Right forelimb (tissue), 1 donor: Measurements from ENCODE around the gene SLC25A19.

Source experiments
- DNase-seq: peaks from one replicate; pipeline ENCODE4 v3.0.0-alpha.2; 2018

The SLC25A19 gene

DNA sequence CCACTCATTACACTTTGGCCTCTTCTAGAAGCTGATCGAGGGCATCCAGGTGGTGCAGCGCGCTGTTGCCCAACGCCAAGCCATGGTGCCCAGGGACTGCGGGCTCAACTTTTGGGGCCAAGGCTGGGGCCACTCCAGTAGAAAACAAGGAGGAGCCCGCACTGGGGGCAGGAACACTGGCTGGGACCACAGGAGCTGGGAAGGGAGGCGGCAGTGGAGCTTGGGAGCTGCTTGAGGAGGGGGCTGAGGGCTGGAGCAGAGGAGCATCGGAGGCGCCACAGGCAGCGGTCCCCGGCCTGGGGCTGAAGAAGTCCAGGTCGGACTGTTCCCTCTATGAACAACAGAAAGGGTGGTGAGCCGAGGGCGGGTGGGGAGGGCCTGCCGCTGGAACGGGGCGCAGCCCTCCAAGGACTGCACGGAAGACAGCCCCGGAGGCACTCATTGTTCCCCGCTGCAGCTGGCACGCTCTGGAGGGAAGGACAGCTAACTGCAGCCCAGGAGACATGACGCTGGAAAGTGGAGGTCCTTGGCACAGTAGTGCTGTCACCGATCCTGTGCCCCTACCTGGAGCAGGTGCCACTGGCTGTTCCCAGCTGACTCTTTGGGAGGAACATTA, 49.3 kb downstream of the SLC25A19 start:
- no peak for DNase-seq

DNA sequence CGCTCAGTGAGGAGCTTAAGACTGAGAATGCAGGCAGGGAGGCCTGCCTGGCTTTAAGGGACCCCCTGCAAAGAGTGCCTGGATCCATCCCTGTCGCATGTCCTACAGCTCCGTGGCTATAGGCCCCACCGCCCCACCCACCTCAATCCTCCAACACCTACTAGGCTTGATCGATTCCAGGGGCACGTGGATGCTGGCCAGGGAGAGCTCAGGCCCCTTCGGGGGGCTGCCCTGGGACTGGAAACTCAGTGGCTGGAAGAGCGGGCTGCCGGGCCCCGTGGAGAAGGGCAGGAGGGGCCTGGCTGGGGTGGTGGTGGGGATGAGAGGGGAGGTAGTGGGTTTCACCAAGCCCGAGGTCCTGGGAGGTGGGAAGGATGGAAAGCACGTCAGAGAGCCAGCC, 50.0 kb downstream of the SLC25A19 start:
- no peak for DNase-seq

DNA sequence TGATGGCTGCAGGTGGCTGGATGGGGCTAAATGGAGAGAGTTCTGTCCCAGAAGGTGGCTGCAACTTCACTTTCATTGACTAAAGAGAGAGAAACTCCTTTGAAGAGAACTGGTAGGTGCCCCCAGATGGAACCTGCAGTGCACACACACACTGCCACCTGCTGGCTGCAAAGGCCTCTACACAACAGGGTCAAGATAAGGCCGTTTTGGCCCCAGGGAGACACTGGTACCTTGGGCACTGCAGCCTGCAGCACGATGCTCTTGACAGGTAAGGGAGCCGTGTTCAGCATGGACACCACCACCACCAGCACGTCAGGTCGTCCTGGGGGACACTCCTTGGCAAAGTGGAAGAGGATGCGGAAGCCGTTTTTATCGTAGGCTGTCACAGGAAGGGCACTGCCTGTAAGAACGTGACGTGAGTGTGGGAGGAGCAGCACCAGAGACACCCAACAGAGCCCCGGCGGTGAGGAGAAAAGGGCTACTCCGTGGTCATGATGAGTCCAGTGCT, 50.5 kb downstream of the SLC25A19 start:
- DNase-seq = peak; percentile 53

DNA sequence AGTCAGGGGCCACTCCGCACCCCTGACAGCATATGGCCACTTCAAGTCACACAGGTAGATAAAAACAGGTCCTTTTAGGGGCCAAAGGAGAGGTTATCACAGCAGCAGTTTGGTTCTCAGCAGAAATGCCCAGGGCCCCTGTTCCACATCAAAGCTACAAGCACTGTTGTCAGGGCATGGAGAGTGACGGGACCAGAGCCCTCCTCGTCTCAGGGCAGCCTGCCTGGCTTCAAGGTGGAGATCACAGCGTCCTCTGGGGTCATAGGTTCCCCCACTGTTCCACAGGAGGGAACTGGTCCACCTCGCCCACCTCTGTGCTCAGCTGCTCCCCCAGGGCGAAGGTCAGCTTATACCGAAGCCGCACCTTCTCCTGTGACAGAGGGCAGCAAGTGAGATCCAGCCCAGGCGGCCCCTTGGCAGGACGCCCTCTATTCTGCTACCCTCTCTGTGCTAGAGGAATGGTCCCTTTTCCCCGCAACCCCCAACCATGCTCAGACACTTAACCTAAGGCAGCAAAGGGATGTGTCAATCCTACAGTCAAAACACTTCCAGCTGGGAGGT, 51.1 kb downstream of the SLC25A19 start:
- DNase-seq = no peak

DNA sequence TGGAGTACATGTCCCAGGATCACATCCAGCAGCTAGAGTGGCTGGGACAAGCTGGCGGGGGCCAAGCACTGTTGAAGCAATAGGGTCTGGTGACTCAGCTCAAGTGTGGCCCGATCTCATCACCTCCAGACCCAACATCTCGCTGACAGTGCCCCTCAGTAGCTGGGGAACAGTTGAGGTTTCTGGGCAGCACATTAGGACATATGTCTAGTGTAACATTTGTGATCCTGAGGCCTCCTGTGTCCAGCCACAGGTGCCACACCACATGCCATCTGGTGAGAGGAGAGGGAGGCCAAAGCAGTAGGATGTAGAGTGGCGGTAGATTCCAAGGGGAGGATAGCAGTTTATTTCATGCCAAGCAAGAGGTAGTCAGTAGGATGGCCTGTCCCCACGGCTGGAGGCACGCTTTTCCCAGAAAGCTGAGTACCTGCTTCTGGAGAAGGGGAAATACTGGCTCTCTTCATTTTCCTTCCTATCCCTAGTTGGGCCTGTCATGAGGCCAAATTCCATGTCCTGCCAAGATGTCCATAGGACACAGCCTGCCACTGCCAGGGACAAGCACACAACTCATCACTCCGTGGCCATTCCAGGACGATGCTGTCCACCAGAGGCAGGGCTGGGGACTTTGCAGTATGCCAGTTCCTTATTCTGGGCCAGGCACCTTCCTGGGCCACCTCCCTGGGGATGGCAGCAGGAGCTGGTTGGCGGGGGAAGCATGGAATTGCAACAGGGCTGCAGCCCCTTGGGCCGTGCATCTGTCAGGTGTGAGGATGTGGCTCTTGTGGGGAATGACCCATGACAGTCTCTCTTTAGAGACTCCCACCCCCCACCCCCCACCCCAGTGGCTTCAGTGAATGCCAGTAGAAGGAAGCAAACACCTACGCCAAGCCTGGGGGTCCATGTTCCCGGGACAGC, 51.9 kb downstream of the SLC25A19 start:
- no peak for DNase-seq

DNA sequence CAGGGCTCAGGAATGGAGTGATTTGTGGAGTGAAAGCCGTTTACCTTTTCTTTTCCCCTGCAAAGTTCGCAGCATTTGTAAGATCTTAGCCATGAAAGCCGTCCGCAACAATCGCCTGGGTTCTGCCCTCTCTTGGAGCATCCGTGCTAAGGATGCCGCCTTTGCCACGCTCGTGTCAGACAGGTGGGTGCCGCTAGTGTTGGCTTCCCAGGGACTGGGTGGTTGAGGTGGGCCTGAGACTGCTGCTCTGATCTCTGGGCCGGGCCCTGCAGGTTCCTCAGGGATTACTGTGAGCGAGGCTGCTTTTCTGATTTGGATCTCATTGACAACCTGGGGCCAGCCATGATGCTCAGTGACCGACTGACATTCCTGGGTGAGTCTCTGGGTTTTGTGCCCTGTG, 56.4 kb downstream of the SLC25A19 start:
- DNase-seq = no peak

DNA sequence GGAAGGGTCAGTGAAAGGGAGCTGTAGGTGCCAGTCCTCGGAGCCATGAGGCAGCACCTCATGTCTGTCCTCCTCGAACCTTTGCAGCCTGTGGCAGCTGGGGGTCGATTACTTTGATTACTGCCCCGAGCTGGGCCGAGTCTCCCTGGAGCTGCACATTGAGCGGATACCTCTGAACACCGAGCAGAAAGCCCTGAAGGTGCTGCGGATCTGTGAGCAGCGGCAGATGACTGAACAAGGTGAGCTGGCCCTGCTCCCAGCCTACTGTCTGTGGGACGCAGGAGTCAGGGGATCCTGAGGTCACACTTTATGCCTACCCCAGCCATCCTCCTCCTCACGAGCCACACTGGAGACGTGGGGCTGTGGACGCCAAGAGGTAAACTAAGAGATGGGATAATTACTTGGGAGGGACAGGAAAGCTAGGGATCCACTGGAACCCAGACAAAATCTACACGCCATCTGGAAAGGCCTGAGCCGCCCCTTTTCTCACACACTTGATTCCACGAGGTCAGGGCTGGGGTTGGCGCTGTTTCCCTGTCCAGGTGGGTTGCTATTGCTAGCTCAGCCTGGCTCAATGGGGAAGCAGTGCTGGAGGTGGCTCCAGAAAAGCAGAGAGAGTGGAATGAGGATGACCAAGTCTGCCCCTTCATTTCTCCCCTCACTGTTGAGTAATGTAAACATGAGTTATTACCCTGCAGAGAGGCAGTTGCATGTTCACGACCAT, 57.3 kb downstream of the SLC25A19 start:
- no peak for DNase-seq

DNA sequence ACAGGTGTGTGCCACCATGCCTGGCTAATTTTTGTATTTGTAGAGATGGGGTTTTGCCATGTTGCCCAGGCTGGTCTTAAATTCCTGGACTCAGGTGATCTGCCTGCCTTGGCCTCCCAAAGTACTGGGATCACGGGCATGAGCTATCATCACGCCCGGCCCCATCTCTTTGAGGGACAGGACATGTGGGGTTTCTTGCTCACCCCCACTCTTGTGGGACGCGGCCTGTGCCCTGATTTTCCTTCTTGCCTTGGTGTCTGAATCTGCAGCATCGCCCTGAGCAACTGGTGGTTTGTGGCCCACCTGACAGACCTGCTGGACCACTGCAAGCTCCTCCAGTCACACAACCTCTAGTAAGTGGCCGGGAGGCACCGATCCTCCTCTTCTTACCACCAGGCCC, 58.2 kb downstream of the SLC25A19 start:
- DNase-seq = no peak

DNA sequence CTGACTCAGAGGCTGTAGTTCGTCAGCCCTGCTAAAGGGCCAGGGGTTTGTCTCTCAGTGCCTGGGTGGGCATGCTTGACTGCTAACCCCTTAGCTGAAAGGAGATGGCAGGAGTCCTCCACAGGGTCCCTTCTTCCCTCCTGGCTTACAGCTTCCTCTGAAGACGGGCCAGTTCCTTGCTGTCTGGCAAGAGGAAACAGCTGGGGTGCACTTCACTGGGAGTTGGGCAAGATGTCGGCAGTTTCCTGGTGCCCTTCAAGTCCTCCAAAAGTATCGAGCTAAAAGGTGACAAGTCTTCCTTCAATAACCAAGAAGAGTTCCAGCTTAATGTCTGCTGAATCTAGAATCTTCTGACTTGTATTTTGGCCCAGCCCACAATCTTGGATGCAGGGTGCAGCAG, 60.4 kb downstream of the SLC25A19 start:
- no peak for DNase-seq

DNA sequence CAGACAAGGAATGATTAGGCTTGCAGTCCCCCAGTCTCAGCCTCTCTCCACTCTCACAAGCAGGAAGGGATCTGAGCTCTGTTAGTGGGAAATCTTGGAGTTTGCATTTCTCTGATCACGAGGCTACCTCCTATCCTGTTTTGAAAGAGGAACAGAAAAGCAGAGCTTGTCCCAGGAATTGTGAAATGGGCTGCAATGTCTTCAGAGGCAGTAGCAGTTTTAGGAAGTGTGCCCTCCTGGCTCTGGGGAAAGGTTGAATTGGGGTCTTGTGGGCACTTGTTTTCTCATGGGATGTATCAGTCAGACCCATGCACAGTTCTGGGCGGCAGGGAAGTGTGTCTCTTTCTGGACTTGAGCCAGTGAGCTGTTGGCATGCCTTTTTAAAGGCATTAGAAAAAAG, 60.9 kb downstream of the SLC25A19 start:
- DNase-seq = no peak

DNA sequence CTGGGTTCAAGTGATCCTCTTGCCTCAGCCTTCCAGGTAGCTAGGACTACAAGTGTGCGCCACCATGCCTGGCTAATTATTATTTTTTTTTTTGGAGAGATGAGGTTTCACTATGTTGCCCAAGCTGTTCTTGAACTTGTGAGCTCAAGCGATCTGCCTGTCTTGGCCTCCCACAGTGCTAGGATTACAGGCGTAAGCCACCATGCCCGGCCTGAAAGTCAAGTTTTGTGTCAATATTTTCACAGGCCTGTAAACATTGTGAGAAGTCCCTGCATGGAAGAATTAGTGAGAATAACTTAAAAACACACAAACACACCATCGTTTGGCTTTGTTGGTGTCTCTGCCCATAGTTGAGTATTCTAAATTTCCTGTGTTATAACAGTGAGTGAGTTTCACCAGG, 61.5 kb downstream of the SLC25A19 start:
- no peak for DNase-seq

DNA sequence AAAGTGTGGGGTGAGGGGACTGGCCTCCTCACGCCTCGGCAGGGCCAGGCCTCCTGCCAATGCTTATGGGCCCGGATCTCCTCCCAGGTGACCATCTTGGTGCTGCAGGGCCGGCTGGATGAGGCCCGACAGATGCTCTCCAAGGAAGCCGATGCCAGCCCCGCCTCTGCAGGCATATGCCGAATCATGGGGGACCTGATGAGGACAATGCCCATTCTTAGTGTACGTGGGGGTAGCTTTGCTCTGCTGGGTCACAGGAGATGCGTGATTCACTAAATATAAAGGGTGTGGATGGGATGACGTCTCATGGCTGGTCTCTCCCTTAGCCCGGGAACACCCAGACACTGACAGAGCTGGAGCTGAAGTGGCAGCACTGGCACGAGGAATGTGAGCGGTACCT, 64.2 kb downstream of the SLC25A19 start:
- no peak for DNase-seq
